Left lobe of liver (tissue), 2 donors: ENCODE measurements around the gene RPRD1B. TPM values are rescaled to one million over a fixed set of nuclear protein-coding genes. Genes with fewer than 3 reads are reported as not detected.

Source experiments
- ATAC-seq: fragments of 200-7000 bp; cut with Tn5 transposase; one replicate; pipeline ENCODE4 v1.9.1; 2020; ENCODE audit warnings: mild to moderate bottlenecking, moderate library complexity
- DNase-seq: peaks from one replicate; pipeline ENCODE4 v3.0.0-alpha.2; 2020; ENCODE audit warnings: low spot score
- total RNA-seq: library from RNA; stranded (reverse); gene quantifications from one replicate; pipeline ENCODE4 v1.2.1, GENCODE V29; 2021
- donor health status: DM: no; HTN: no; CAD: no; lungs with moderate emphysema.
- donor health status: DM: no; HTN: yes; CAD: no.

RPRD1B gene
- total RNA-seq, 1 donor from 2014 or later, result 22.8 TPM

- no peak for DNase-seq
- ATAC-seq, result no peak
These were observed 83.0 kb downstream of the RPRD1B start for GRCh38 chr20:38116409-38117165.

- ATAC-seq (no peak), DNase-seq (no peak)
These were observed 83.7 kb downstream of the RPRD1B start for GRCh38 chr20:38117205-38117604.

GRCh38 chr20:38117635-38118034 lies 84.1 kb downstream of the RPRD1B start:
- DNase-seq, result no peak
- no peak for ATAC-seq

GRCh38 chr20:38119446-38119845 lies 85.9 kb downstream of the RPRD1B start:
- DNase-seq (no peak), ATAC-seq (no peak)

- DNase-seq (no peak), ATAC-seq (no peak)
These were observed 87.1 kb downstream of the RPRD1B start for GRCh38 chr20:38120625-38120988.

- DNase-seq, result no peak
- no peak for ATAC-seq
These were observed 88.2 kb downstream of the RPRD1B start for GRCh38 chr20:38121741-38122140.

GRCh38 chr20:38123021-38123587 lies 89.6 kb downstream of the RPRD1B start:
- ATAC-seq, result no peak
- DNase-seq, result peak; percentile 39

GRCh38 chr20:38125157-38126056 lies 91.9 kb downstream of the RPRD1B start:
- DNase-seq, result peak; percentile 89
- ATAC-seq, result peak; percentile 55

- DNase-seq, result peak; percentile 79
These were observed 92.8 kb downstream of the RPRD1B start for GRCh38 chr20:38126146-38126921.

GRCh38 chr20:38126932-38127621 lies 93.5 kb downstream of the RPRD1B start:
- DNase-seq, result peak; percentile 44
- ATAC-seq, result peak; percentile 44

More at GRCh38 chr20:38126146-38126921, 92.8 kb downstream of the RPRD1B start:
- ATAC-seq, result peak; percentile 87

- DNase-seq (peak; percentile 29), ATAC-seq (no peak)
These were observed 94.5 kb downstream of the RPRD1B start for GRCh38 chr20:38127920-38128528.

GRCh38 chr20:38128691-38129090 lies 95.1 kb downstream of the RPRD1B start:
- no peak for ATAC-seq
- DNase-seq, result peak; percentile 34

- ATAC-seq, result no peak
- DNase-seq, result no peak
These were observed 95.8 kb downstream of the RPRD1B start for GRCh38 chr20:38129248-38129865.

- DNase-seq, result no peak
- no peak for ATAC-seq
These were observed 96.5 kb downstream of the RPRD1B start for GRCh38 chr20:38129893-38130609.

- DNase-seq, result no peak
- no peak for ATAC-seq
These were observed 97.4 kb downstream of the RPRD1B start for GRCh38 chr20:38130687-38131587.

- DNase-seq (no peak), ATAC-seq (no peak)
These were observed 98.1 kb downstream of the RPRD1B start for GRCh38 chr20:38131588-38132121.

GRCh38 chr20:38132156-38132909 lies 98.8 kb downstream of the RPRD1B start:
- no peak for DNase-seq
- no peak for ATAC-seq
